Transverse colon (tissue), 4 donors: ENCODE results near the gene PPP2R2C. TPM values are rescaled to one million over a fixed set of nuclear protein-coding genes. Genes with fewer than 3 reads are reported as not detected.

Experiments used
- DNase-seq: peaks from one replicate; pipeline ENCODE4 v3.0.0-alpha.2; 2019
- H3K27ac ChIP-seq, 4 donors: fragments of 200-600 bp; sonication (generic); 2 replicates each; pipeline ENCODE4 v1.5.1; 2016 to 2018; ENCODE audit warnings: inconsistent platforms in 4 of 4
- H3K27me3 ChIP-seq: fragments of 200-600 bp; sonication (generic); 2 replicates; pipeline ENCODE4 v1.5.1; 2017; ENCODE audit warnings: inconsistent platforms
- H3K36me3 ChIP-seq, 4 donors: fragments of 200-600 bp; sonication (generic); 2 replicates each; pipeline ENCODE4 v1.5.1; 2017 to 2019; ENCODE audit warnings: inconsistent platforms in 4 of 4
- H3K4me1 ChIP-seq, 4 donors: fragments of 200-600 bp; sonication (generic); 2 replicates each; pipeline ENCODE4 v1.5.1; 2017 to 2020; ENCODE audit warnings: inconsistent platforms in 4 of 4
- H3K4me3 ChIP-seq, 4 donors: fragments of 200-600 bp; sonication (generic); 1 replicate in 1 of 4; 2 replicates in 3 of 4; pipeline versions ENCODE4 v1.5.1 to v1.6.1; 2017 to 2019; ENCODE audit warnings: inconsistent platforms in 4 of 4
- H3K9me3 ChIP-seq, 2 donors: fragments of 200-600 bp; sonication (generic); 2 replicates each; pipeline ENCODE4 v1.5.1; 2017 to 2019; ENCODE audit warnings: inconsistent platforms in 2 of 2
- CTCF ChIP-seq, 5 experiments: fragments of 200-600 bp in 3 of 5; fragments of 450-650 bp in 2 of 5; sonication (generic) in 3 of 5; IDR thresholded peaks; 1 replicate in 2 of 5; 2 replicates in 3 of 5; pipeline ENCODE4 v1.5.1; 2016 to 2017; ENCODE audit warnings: antibody characterized with exemption in 5 of 5, inconsistent platforms in 3 of 5, mild to moderate bottlenecking in 2 of 5, moderate library complexity in 1 of 5
- EP300 ChIP-seq: sonication (generic); formaldehyde crosslinking; IDR thresholded peaks from one replicate; pipeline ENCODE4 v1.6.1; 2017; ENCODE audit warnings: antibody characterized with exemption, low read depth
- POLR2A ChIP-seq: fragments of 450-650 bp; IDR thresholded peaks from one replicate; pipeline ENCODE4 v1.6.1; 2016; ENCODE audit warnings: antibody characterized with exemption, mild to moderate bottlenecking, moderate library complexity
- POLR2AphosphoS5 ChIP-seq, 3 donors: sonication (generic); formaldehyde crosslinking; IDR thresholded peaks; one replicate each; pipeline ENCODE4 v1.6.1; 2016; ENCODE audit warnings: antibody characterized with exemption in 3 of 3
- WGBS, 2 donors: methylation state at CpG; one replicate each; pipeline ENCODE4 v1.1.5; 2018; ENCODE audit warnings: low coverage in 1 of 2; 5-methylcytosine and 5-hydroxymethylcytosine counted together
- in situ Hi-C, 4 donors: fragments of 200-750 bp; cut with MboI; loops; one replicate each; pipeline versions ENCODE4 v1.15.0 to v1.15.1; 2017; ENCODE audit warnings: low sequenced_read_pairs in 3 of 4, low pct_ligation_motif_present in 1 of 4, low pct_unique_long_range_greater_than_20kb in 1 of 4
- intact Hi-C: fragments of 100-400 bp; cut with DNase I; formaldehyde crosslinking; loops from one replicate; pipeline ENCODE4 v1.15.1; 2023; ENCODE audit warnings: low total_unique reads
- total RNA-seq, 4 donors: library from RNA; depleted of rRNA; stranded (reverse); fragments of >200 nt; gene quantifications; one replicate each; pipeline ENCODE4 v1.1.0, GENCODE V29; 2016

Gene PPP2R2C
- total RNA-seq, 4 donors from 2014 or later = 0.27 to 8.8 (median 1.7) TPM

DNA sequence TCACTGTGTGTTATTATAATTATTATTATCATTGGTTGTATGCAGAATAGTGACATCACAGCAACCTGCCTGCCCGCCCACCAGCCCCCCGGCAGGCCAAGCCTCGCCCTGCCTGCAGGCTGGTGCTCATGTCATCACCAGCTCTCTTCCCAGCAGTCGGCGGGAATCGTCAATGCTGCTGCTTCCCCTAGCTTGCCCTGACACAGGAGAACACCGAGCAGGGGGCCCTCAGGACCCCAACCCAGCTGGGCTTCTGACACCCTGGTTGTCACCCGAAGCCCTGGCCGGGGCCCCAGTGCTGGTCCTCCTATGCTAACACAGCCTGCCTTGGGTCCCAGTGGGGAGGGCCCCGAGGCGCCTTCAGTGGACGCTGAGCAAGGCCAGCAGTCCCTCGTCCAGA is 100.6 kb downstream of the PPP2R2C start:
- H3K4me1 ChIP-seq = no peaks in the 10 kb centered on the region
- H3K36me3 ChIP-seq = no peaks in the 10 kb centered on the region
- H3K27me3 ChIP-seq = peaks cover 10% of the 10 kb centered on the region
- TF ChIP-seq EP300 (no peak), CTCF (IDR thresholded peaks at IDR 0.05) (no peak), POLR2A (no peak), POLR2AphosphoS5 (IDR thresholded peaks at IDR 0.05) (no peak)
- WGBS, 2 donors = 86% methylated on average over 13 of the region's 13 CpGs; no CpG with 5 or more reads in 1 of the 2 donors
- no peak overlapping the region for H3K4me3 ChIP-seq
- intact Hi-C loops = no loop called here
- no peak for DNase-seq
- no peak overlapping the region for H3K27ac ChIP-seq
- in situ Hi-C loops = no loop called here
- H3K9me3 ChIP-seq = no peaks in the 10 kb centered on the region

DNA sequence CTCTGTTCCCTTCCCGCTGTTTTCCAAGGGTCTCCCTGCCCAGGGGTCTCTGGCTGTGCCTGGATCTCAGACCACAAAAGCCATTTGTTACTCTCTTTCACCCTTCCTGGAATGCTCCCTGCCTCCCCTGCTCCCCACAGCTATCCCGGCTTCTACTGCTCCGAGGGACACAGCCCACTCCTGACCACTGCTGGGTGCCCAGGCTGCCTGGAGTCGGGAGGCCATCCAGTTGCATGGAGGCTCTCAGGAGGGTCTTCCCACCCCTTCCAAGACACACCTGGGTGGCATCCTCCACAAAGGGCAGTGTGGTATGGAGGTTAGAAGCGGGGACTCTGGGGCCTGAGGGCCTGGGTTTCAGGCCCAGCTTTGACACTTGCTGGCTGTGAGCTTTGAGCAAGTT is 101.1 kb downstream of the PPP2R2C start:
- no peak for TF ChIP-seq POLR2AphosphoS5 (IDR thresholded peaks at IDR 0.05)
- TF ChIP-seq POLR2A = no peak
- TF ChIP-seq EP300 = no peak
- TF ChIP-seq CTCF (IDR thresholded peaks at IDR 0.05) = no peak
- intact Hi-C loops = no loop called here
- 82% methylated on average over 5 of the region's 5 CpGs; no CpG with 5 or more reads in 1 of the 2 donors for WGBS, 2 donors
- Histone ChIP-seq H3K4me3 (no peak overlapping the region), H3K4me1 (no peaks in the 10 kb centered on the region), H3K27ac (no peak overlapping the region), H3K27me3 (peaks cover 10% of the 10 kb centered on the region), H3K9me3 (no peaks in the 10 kb centered on the region), H3K36me3 (no peaks in the 10 kb centered on the region)
- DNase-seq = no peak
- in situ Hi-C loops = no loop called here

- no peaks in the 10 kb centered on the region for H3K4me1 ChIP-seq
- H3K36me3 ChIP-seq = no peaks in the 10 kb centered on the region
- no peak overlapping the region for H3K27ac ChIP-seq
- WGBS, 2 donors = 55% methylated on average over 15 of the region's 17 CpGs; no CpG with 5 or more reads in 1 of the 2 donors
- no peak overlapping the region for H3K4me3 ChIP-seq
- intact Hi-C loops = no loop called here
- no peaks in the 10 kb centered on the region for H3K9me3 ChIP-seq
- peaks cover 10% of the 10 kb centered on the region for H3K27me3 ChIP-seq
- no peak for DNase-seq
- in situ Hi-C loops = no loop called here
- TF ChIP-seq CTCF (IDR thresholded peaks at IDR 0.05) (no peak), POLR2A (no peak), EP300 (no peak)
These were observed 102.3 kb downstream of the PPP2R2C start for GRCh38 chr4:6369924-6370645.

GRCh38 chr4:6369511-6369910 is 102.9 kb downstream of the PPP2R2C start:
- intact Hi-C loops (no loop called here), in situ Hi-C loops (no loop called here)
- no peak for TF ChIP-seq EP300
- TF ChIP-seq POLR2AphosphoS5 (IDR thresholded peaks at IDR 0.05) = no peak
- no peak for TF ChIP-seq CTCF (IDR thresholded peaks at IDR 0.05)
- no peak for TF ChIP-seq POLR2A
- Histone ChIP-seq H3K9me3 (no peaks in the 10 kb centered on the region), H3K4me3 (no peak overlapping the region), H3K36me3 (no peaks in the 10 kb centered on the region), H3K27me3 (peaks cover 10% of the 10 kb centered on the region), H3K4me1 (no peaks in the 10 kb centered on the region), H3K27ac (no peak overlapping the region)
- 65% methylated on average over 8 of the region's 8 CpGs; no CpG with 5 or more reads in 1 of the 2 donors for WGBS, 2 donors
- DNase-seq = no peak
